NCI-H1694 treated with DMSO at 0.1 percent for 48 hours (cell line): ENCODE data around the gene VAV2.

Experiments used
- DNase-seq: peaks from one replicate; lab custom pipeline; 2025; lab: John Stamatoyannopoulos, UW

VAV2 gene, protein sequence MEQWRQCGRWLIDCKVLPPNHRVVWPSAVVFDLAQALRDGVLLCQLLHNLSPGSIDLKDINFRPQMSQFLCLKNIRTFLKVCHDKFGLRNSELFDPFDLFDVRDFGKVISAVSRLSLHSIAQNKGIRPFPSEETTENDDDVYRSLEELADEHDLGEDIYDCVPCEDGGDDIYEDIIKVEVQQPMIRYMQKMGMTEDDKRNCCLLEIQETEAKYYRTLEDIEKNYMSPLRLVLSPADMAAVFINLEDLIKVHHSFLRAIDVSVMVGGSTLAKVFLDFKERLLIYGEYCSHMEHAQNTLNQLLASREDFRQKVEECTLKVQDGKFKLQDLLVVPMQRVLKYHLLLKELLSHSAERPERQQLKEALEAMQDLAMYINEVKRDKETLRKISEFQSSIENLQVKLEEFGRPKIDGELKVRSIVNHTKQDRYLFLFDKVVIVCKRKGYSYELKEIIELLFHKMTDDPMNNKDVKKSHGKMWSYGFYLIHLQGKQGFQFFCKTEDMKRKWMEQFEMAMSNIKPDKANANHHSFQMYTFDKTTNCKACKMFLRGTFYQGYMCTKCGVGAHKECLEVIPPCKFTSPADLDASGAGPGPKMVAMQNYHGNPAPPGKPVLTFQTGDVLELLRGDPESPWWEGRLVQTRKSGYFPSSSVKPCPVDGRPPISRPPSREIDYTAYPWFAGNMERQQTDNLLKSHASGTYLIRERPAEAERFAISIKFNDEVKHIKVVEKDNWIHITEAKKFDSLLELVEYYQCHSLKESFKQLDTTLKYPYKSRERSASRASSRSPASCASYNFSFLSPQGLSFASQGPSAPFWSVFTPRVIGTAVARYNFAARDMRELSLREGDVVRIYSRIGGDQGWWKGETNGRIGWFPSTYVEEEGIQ

GRCh38 chr9:133991964-133992779, at the start of gene VAV2:
Gene VAV2 (minus strand): TSS chr9:133992324. CDS start chr9:133992278, 46 bp downstream.
- DNase-seq, result no peak

DNA sequence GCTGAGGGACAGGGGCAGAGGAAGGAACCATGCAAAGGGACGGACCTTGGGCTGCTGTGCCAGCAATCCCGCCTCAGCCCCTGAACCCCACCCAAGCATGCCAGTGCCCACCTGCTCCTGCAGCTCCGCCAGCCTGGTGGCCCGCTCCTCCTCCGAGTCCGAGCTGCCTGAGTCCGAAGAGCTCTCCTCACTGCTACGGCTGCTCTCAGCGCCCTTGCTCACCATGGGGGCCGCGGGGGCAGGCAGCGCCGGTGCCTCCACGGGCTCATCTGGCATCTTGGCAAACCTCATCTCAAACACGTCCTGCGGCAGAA, 49.5 kb upstream of the VAV2 start:
- DNase-seq, result no peak

DNA sequence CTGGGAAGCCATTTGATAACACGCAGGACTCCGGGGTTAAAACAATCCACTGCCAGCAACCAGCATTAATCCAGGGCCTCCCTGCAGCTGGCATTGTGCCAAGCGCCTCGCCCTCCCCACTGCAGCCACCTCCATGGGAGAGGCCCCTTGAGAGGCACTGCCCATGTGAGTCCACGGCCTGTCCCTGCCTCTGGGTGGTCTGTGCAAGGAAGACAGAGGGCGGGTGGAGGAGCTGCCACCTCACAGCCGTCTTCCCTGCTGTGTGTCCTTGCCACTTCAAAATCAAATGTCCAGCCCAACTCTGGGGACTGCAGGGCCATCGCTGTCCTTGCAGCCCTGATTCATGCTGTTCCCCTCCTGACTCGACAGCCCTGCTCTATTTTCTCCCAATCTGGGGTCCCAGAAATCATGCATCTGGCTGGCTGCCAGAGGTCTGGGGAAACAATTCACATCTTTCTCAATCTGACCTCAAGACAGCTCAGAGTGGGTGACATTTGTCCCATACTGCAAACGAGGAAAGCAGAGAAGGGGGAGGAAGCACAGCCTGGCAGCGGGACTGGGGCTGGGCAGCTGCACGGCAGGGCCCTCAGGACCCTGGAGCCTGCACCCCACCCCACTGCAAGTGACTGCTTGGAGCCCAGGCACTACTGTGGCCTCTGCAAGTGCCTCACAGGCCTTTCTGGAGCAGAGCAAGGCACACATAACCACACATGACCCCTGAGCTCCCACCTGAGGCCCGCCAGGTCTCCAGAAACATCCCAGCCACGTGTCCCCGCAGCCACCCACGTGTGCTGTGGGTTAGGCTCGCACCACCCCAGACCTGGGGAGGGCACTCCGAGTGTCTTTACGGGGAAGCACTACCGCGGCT, 48.9 kb upstream of the VAV2 start:
- DNase-seq, result no peak

DNA sequence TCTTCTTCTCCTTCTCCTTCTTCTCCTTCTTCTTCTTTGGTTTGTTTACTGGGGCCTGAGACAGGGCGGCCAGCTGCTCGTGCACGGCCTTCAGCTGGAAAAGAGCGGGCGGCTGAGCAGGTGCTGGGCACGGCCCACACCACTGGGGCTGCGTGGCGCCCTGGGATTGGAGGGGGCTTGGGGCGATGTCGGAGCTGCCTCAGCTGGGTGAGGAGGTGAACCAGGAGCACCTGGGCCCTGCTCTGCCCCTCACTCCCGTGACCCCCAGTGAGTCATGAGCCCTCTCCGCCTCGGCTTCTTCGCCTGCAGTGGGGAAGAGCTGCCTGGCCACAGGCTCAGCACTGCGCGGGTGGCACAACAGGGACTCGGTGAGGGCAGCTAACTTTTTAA, 48.0 kb upstream of the VAV2 start:
- DNase-seq, result no peak

- DNase-seq, result no peak
Observed at GRCh38 chr9:134039386-134040175, 47.5 kb upstream of the VAV2 start.

DNA sequence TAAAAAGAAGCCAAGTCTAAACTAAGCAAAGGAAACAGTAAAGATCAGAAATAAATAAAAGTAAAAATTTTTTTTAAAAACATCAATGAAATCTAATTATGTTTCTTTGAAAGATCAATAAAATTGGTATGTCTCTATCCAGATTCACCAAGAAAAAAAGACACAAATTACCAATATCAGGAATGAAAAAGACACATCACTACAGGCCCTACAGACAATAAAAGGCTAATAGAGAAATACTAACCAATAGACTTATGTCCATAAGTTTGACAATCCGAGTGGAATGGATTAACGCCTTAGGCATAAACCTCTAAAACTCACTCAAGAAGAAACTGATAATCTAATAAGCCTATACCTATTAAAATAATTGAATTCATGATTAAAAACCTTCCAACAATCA, 45.5 kb upstream of the VAV2 start:
- no peak for DNase-seq

DNA sequence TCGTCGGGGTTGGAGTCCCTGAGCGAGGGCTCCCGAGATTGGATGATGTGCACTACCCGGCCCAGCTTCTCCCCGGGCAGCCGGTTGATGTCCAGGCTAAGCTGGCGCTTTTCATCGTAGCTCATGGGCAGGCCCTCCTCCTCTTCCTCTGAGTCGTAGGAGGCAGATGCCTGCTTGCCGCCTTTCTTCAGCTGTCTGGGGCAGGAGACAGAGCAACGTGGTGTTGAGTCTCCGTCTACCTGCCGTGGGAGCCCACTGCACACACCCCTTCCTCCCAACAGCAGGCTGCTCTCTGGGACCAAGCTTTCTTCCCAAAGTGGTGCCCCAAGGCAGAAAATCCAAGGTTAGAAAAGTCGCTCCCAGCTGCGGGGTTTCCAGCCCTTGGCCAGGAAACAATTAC, 44.0 kb upstream of the VAV2 start:
- no peak for DNase-seq

DNA sequence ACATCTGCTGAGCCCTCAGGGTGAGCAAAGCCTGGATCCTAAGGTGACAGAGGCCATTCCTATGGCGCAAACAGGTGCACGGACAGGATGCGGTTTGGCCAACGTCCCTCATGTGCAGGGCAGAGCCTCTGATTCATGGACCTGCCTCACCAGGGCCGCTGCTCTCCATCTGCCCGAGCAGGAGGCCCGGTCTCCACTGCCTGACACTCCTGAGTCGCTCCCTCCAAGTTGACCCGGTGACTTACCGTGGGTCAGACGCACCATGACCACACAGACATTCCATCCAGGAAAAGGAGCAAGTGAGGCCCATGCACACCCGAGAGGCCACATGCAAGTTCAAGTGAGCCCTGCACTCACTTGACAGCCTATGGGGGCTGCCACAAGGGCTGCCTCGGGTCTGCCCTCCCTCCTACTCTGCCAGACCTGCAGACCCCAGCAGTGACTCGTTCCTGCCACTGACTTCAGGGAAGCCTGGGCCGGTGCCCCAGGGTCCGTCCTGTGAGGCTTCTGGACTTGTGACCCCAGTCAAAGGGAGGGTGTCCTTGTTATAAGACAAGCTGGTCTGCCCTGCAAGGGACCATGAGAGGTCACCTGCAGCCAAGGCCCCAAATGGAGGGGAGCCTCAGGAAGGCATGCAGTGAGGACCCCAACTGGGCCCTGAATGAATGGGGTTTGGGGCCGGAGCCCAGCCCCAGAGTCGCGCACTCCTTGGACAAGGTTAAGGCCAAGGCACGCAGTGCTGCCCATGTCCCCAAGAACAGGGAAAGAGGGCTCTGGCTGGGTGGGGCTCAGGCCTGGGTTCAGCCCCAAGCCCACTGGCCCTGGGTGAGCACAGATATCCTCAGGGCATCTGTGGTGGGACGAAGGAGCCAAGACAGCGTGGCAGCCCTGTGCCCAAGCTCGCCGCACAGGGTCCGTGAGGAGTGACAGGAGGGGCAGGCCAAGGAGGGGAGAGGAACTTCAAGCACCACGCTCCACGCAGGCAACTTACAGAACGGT, 43.2 kb upstream of the VAV2 start:
- DNase-seq, result no peak

GRCh38 chr9:134034215-134035040, 42.3 kb upstream of the VAV2 start:
- no peak for DNase-seq

DNA sequence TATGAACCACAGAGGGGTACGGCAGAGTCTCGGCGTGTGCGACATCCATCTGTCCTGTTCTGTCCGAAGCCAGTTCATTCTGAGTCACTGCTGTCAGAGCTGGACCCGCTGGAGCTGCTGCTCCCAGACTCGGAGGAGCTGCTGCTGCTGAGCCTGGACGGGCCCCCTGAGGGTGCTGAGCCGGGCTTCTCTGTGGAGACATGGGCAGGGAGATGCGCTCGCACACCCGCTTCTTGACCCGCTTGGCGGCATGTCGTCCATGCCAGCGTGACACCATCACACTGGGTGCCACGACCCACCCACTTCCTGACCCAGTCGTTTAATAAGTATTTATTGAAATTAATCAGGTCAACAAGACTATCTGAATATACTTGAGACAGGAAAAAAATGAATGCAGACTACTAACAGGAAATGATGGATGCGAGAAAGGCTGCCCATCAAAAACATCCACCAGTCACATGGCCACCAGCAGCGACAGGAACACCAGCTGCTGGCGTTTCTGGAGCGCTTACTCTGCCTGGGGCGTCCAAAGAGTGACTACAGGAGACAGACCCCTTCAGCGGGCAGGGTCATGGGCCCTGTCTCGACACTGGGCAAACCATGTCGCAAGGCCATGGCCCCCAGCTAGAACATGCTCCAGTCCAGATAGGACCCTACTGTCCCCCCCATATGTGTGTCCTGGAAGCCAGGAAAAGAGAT, 41.5 kb upstream of the VAV2 start:
- no peak for DNase-seq

DNA sequence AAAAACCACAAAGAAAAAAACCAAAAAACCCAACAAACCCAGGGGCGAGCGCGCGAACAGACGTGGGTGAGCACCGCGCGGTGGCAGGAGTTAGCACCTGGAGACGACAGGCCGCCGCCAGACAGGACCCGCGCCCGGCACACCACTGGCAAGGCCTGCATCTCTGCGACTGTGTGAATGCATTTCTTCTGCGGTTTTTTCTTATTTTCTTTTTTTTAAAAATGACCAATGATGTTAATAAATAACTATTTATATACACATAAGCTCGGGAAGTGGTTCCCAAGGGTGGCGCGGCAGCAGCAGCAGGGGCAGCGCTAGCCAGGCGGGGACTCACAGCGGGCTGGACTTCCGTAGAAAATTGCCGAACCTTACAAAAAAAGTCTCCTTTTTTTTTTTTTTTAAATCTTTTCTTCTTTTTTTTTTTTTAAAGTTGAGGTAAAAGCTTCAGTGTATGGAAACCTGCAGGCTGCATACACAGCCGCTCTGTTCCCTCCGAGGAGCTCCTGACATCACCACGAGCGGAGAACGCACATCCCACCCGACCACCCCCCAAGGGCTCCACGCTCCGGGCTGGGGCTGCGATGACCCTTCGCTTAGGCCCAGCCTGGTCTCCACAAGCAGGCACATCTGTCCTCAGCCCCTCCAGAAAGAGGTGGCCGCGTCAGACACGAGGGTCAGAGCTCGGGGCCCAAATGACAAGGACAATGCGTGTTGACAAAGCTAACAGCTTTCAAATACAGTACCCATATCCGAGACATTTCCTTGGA, 40.5 kb upstream of the VAV2 start:
- no peak for DNase-seq

DNA sequence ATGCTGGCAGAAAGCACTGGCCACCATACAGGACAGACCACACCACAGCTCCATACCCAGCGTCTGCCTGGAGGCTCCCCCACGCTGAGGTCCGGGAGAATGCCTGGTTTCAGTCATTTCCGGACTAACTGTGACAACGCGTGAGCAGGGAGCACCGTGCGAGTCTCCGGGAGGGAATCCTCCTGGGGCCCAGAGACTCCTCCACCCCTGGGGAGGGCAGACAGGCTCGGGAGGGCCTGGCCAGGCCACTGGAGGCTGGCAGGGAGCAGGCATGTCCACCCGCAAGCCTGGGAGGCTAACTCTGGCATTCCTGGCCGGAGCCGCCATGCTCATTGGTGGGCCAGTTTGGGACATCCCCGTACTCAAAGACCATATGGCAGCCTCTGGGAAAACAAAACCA, 39.7 kb upstream of the VAV2 start:
- no peak for DNase-seq

GRCh38 chr9:134030821-134031470, 38.8 kb upstream of the VAV2 start:
- DNase-seq, result no peak

DNA sequence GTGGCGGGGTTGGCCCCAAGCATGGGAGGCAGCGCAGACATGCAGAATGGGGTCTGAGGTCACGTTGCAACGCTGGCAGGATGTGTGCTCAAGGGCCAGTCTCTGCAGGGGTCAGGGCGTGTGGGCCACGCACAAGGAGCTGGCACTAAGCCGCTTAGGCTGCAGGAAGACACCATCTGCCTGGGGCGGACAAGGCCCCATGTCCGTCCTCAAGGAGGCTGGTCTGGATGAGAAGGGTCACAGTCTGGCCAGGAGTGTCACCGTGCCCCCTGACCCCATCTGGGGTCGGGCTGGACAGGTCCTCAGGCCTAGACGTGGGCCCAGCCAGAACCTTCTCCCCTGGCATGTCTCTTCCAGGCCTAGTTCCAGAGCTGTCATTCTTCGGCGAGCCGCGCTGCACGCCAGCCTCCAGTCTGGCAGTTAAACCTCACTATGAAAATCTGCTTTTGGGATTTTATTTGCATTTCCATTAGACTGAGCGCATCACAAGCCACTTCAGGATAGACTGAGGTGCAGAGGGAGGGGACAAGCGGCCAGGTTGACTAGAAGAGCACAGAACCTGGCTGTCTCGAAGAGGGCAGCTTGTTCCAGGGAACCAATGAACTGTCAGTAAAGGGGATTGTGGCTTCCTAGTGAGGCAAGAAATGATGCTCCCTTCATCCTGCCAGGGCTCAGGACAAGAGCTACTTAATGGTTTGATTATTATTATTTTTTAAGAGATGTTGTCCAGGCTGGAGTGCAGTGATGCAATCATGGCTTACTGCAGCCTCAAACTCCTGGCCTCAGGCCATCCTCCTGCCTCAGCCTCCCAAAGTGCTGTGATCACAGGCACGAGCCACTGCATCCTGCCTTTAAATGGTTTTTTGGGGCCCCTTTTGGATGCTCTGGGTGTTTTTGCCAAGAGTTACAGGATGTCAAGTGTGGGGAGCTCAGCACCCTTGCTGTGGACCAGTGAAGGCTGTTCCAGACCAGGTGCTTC, 37.4 kb upstream of the VAV2 start:
- DNase-seq, result no peak

GRCh38 chr9:134028575-134029247, 36.6 kb upstream of the VAV2 start:
- no peak for DNase-seq
